ENCODE results near the gene KCNJ2.

DNA sequence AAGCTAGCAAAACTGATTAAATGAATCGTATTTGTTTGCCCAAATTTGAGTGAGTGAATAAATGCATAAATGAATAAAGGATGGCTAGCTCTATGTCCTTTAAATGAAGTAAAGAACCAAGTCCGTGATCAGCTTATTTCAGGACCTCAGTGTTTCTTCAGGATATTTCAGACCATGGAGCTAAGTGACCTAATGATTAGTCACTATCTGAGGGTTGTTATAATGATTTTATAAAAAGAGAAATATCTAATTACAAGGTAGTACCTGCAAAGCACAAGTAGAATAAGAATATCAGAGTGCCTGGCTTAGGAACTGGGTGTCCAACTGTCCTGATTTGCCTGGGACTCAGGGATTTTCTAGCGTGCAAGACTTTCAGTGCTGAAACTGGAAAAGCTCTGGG, 12.5 kb downstream of the KCNJ2 start:
- TF ChIP-seq, protein P1, sequence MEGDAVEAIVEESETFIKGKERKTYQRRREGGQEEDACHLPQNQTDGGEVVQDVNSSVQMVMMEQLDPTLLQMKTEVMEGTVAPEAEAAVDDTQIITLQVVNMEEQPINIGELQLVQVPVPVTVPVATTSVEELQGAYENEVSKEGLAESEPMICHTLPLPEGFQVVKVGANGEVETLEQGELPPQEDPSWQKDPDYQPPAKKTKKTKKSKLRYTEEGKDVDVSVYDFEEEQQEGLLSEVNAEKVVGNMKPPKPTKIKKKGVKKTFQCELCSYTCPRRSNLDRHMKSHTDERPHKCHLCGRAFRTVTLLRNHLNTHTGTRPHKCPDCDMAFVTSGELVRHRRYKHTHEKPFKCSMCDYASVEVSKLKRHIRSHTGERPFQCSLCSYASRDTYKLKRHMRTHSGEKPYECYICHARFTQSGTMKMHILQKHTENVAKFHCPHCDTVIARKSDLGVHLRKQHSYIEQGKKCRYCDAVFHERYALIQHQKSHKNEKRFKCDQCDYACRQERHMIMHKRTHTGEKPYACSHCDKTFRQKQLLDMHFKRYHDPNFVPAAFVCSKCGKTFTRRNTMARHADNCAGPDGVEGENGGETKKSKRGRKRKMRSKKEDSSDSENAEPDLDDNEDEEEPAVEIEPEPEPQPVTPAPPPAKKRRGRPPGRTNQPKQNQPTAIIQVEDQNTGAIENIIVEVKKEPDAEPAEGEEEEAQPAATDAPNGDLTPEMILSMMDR (IDR thresholded peaks at IDR 0.05 in 2 of 3, conservative IDR thresholded peaks at IDR 0.05 in 1 of 3; ENCODE audit: control insufficient read depth in 2 of 3, extremely low read depth in 1 of 3, insufficient read depth in 1 of 3, low read depth in 3 of 3, low read length in 3 of 3), result no peak
- TF ChIP-seq CEBPB (IDR thresholded peaks at IDR 0.05; ENCODE audit: borderline replicate concordance in 1 of 2, low read depth in 2 of 2, low read length in 2 of 2), result no peak
